HL-60 (cell line): ENCODE measurements around the gene TP53I11.

Experiments used
- CTCF ChIP-seq: IDR thresholded peaks from one replicate; pipeline ENCODE4 v1.5.1; 2011; ENCODE audit warnings: low read length, control low read depth, inconsistent platforms; ENCODE audit not compliant: insufficient read depth
- GABPA ChIP-seq: IDR thresholded peaks from 2 replicates; pipeline ENCODE4 v1.6.1; 2012; ENCODE audit warnings: low read depth
- POLR2AphosphoS5 ChIP-seq: IDR thresholded peaks from 2 replicates; pipeline ENCODE4 v1.6.1; 2012; ENCODE audit warnings: low read depth
- SPI1 ChIP-seq: IDR thresholded peaks from 2 replicates; pipeline ENCODE4 v1.6.1; 2012; ENCODE audit warnings: low read depth, mild to moderate bottlenecking, borderline replicate concordance
- TF ChIP-seq, protein P1 (sequence below): IDR thresholded peaks from 2 replicates; pipeline ENCODE4 v1.6.1; 2012; ENCODE audit warnings: low read depth; ENCODE audit not compliant: insufficient replicate concordance

DNA sequence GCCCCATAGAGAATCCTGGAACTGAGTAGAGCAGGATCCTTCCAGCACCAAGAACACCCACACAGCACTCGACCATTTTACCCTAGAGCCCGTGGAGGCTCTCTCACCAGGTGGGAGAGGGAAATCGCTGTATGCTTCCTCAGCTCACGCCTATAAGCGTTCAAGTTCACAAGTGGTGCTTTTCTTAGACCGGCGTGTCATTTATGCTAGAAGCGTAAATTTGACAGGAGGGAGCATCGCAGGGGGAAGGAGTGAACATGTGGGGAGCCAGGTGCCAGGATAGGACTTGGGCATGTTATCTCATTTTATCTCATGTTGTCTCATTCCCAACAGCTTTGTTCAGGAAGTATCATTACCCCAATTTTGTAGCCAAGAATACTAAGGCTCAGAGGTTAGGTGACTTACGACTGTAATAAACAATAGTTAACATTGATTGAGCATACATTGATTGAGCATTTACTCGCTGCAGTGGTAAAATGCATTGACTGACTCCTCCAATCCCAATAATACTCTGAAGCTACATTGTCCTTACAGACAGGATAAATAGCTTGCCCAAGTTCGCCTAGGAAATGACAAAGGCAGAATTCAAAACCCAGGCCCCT lies 19.1 kb upstream of the TP53I11 start:
- TF ChIP-seq CTCF (no peak), POLR2AphosphoS5 (no peak), SPI1 (no peak), GABPA (no peak)
- TF ChIP-seq, protein P1, sequence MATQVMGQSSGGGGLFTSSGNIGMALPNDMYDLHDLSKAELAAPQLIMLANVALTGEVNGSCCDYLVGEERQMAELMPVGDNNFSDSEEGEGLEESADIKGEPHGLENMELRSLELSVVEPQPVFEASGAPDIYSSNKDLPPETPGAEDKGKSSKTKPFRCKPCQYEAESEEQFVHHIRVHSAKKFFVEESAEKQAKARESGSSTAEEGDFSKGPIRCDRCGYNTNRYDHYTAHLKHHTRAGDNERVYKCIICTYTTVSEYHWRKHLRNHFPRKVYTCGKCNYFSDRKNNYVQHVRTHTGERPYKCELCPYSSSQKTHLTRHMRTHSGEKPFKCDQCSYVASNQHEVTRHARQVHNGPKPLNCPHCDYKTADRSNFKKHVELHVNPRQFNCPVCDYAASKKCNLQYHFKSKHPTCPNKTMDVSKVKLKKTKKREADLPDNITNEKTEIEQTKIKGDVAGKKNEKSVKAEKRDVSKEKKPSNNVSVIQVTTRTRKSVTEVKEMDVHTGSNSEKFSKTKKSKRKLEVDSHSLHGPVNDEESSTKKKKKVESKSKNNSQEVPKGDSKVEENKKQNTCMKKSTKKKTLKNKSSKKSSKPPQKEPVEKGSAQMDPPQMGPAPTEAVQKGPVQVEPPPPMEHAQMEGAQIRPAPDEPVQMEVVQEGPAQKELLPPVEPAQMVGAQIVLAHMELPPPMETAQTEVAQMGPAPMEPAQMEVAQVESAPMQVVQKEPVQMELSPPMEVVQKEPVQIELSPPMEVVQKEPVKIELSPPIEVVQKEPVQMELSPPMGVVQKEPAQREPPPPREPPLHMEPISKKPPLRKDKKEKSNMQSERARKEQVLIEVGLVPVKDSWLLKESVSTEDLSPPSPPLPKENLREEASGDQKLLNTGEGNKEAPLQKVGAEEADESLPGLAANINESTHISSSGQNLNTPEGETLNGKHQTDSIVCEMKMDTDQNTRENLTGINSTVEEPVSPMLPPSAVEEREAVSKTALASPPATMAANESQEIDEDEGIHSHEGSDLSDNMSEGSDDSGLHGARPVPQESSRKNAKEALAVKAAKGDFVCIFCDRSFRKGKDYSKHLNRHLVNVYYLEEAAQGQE: no peak
